Ishikawa (cell line): Measurements from ENCODE around the gene KIAA1614.

Experiments
- CEBPB ChIP-seq: IDR thresholded peaks from 2 replicates; pipeline ENCODE4 v1.6.1; 2012
- CREB1 ChIP-seq: IDR thresholded peaks from 2 replicates; pipeline ENCODE4 v1.6.1; 2012; ENCODE audit warnings: low read depth
- EGR1 ChIP-seq: IDR thresholded peaks from 2 replicates; pipeline ENCODE4 v1.6.1; 2012
- EP300 ChIP-seq: IDR thresholded peaks from 2 replicates; pipeline ENCODE4 v1.6.1; 2012; ENCODE audit warnings: borderline replicate concordance
- FOXM1 ChIP-seq: IDR thresholded peaks from 2 replicates; pipeline ENCODE4 v1.6.1; 2012; ENCODE audit warnings: low read depth, borderline replicate concordance
- MAX ChIP-seq: IDR thresholded peaks from 2 replicates; pipeline ENCODE4 v1.6.1; 2012
- NFIC ChIP-seq: IDR thresholded peaks from 2 replicates; pipeline ENCODE4 v1.6.1; 2012
- RAD21 ChIP-seq: IDR thresholded peaks from 2 replicates; pipeline ENCODE4 v1.6.1; 2012; ENCODE audit warnings: low read depth
- TAF1 ChIP-seq: IDR thresholded peaks from 2 replicates; pipeline ENCODE4 v1.6.1; 2012; ENCODE audit warnings: low read depth, mild to moderate bottlenecking
- TCF12 ChIP-seq: IDR thresholded peaks from 2 replicates; pipeline ENCODE4 v1.6.1; 2012; ENCODE audit warnings: low read depth
- USF1 ChIP-seq: IDR thresholded peaks from 2 replicates; pipeline ENCODE4 v1.6.1; 2012

- TF ChIP-seq CEBPB (no peak), TAF1 (no peak), EP300 (no peak), USF1 (no peak), EGR1 (no peak), CREB1 (no peak), NFIC (no peak), FOXM1 (no peak), RAD21 (no peak), TCF12 (no peak), MAX (no peak)
Observed at GRCh38 chr1:180916012-180916770, 3.5 kb downstream of the KIAA1614 start.
